ENCODE data around the gene MFAP4.

The MFAP4 gene

GRCh38 chr17:19409066-19409465, 22.1 kb upstream of the MFAP4 start:
- ChIA-PET CTCF (interaction anchor here (1.3 kb wide), 1 partner anchor 39 kb away, joined by 5 read pairs; no protein-coding TSS in a partner anchor), POLR2A (interaction anchor here (0.9 kb wide), 1 partner anchor 31 kb away, joined by 4 read pairs; the partner anchor contains the start of gene MAPK7)
- Histone ChIP-seq H3K4me3 (ENCODE audit: low read depth, low read length) (no peak overlapping the region), H3K27ac (ENCODE audit: extremely low read depth, low read depth, low read length) (no peak overlapping the region), H3K4me1 (ENCODE audit: control insufficient read depth, insufficient read depth, low read length) (no peaks in the 10 kb centered on the region), H3K9me3 (ENCODE audit: control insufficient read depth, insufficient read depth, low read depth, low read length) (no peaks in the 10 kb centered on the region), H3K36me3 (ENCODE audit: control insufficient read depth in 2 of 2, insufficient read depth in 1 of 2, low read length in 2 of 2) (no peaks in the 10 kb centered on the region)
- TF ChIP-seq ELK4 (IDR thresholded peaks at IDR 0.05; ENCODE audit: borderline replicate concordance, low read depth, low read length) = no peak
- no peak for TF ChIP-seq KLF7 (tag by site-specific recombination; IDR thresholded peaks at IDR 0.05; ENCODE audit: borderline replicate concordance)
- TF ChIP-seq ZNF140 (tag by site-specific recombination; IDR thresholded peaks at IDR 0.05) = no peak
- no peak for TF ChIP-seq AEBP2 (tag by site-specific recombination; IDR thresholded peaks at IDR 0.05; ENCODE audit: borderline replicate concordance)
- no peak for TF ChIP-seq ZBTB44 (tag by site-specific recombination; IDR thresholded peaks at IDR 0.05)
- no peak for TF ChIP-seq GLIS1 (tag by site-specific recombination; IDR thresholded peaks at IDR 0.05)
- no peak for TF ChIP-seq ZNF433 (tag by site-specific recombination; IDR thresholded peaks at IDR 0.05; ENCODE audit: low read depth)
- no peak for TF ChIP-seq ZNF221 (tag by site-specific recombination; IDR thresholded peaks at IDR 0.05; ENCODE audit: borderline replicate concordance)
- TF ChIP-seq ZNF501 (tag by site-specific recombination; IDR thresholded peaks at IDR 0.05) = no peak
- TF ChIP-seq PRDM6 (tag by site-specific recombination; IDR thresholded peaks at IDR 0.05) = no peak
- TF ChIP-seq ZNF660 (tag by site-specific recombination; IDR thresholded peaks at IDR 0.05) = no peak
- TF ChIP-seq ZNF513 (tag by site-specific recombination; IDR thresholded peaks at IDR 0.05) = no peak

GRCh38 chr17:19408346-19408710, 21.3 kb upstream of the MFAP4 start:
- ChIA-PET CTCF (no interaction called here), POLR2A (no interaction called here)
- Histone ChIP-seq H3K4me3 (ENCODE audit: low read depth, low read length) (no peak overlapping the region), H3K36me3 (ENCODE audit: control insufficient read depth in 2 of 2, insufficient read depth in 1 of 2, low read length in 2 of 2) (no peaks in the 10 kb centered on the region), H3K9me3 (ENCODE audit: control insufficient read depth, insufficient read depth, low read depth, low read length) (no peaks in the 10 kb centered on the region), H3K4me1 (ENCODE audit: control insufficient read depth, insufficient read depth, low read length) (no peaks in the 10 kb centered on the region), H3K27ac (ENCODE audit: extremely low read depth, low read depth, low read length) (no peak overlapping the region)
- TF ChIP-seq ZBTB21 (tag by site-specific recombination; IDR thresholded peaks at IDR 0.05) (no peak), ZBTB1 (tag by site-specific recombination; IDR thresholded peaks at IDR 0.05) (no peak), ZNF768 (tag by site-specific recombination; IDR thresholded peaks at IDR 0.05) (no peak), ZNF350 (tag by site-specific recombination; IDR thresholded peaks at IDR 0.05) (no peak), ZNF623 (tag by site-specific recombination; IDR thresholded peaks at IDR 0.05) (no peak), KLF8 (tag by site-specific recombination; IDR thresholded peaks at IDR 0.05) (no peak), ZNF398 (tag by site-specific recombination; IDR thresholded peaks at IDR 0.05) (no peak), ZNF555 (tag by site-specific recombination; conservative IDR thresholded peaks at IDR 0.05) (no peak), ZNF514 (tag by site-specific recombination; IDR thresholded peaks at IDR 0.05) (no peak), ZXDB (tag by site-specific recombination; IDR thresholded peaks at IDR 0.05) (no peak), ZNF510 (tag by site-specific recombination; IDR thresholded peaks at IDR 0.05; ENCODE audit: insufficient replicate concordance) (no peak), ZSCAN5A (tag by site-specific recombination; IDR thresholded peaks at IDR 0.05) (no peak)
